ENCODE measurements around the gene NTRK2. TPM values are rescaled to one million over a fixed set of nuclear protein-coding genes. Genes with fewer than 3 reads are reported as not detected.

Gene NTRK2
- total RNA-seq, 1 donor from 2014 or later = 4.6 TPM

DNA sequence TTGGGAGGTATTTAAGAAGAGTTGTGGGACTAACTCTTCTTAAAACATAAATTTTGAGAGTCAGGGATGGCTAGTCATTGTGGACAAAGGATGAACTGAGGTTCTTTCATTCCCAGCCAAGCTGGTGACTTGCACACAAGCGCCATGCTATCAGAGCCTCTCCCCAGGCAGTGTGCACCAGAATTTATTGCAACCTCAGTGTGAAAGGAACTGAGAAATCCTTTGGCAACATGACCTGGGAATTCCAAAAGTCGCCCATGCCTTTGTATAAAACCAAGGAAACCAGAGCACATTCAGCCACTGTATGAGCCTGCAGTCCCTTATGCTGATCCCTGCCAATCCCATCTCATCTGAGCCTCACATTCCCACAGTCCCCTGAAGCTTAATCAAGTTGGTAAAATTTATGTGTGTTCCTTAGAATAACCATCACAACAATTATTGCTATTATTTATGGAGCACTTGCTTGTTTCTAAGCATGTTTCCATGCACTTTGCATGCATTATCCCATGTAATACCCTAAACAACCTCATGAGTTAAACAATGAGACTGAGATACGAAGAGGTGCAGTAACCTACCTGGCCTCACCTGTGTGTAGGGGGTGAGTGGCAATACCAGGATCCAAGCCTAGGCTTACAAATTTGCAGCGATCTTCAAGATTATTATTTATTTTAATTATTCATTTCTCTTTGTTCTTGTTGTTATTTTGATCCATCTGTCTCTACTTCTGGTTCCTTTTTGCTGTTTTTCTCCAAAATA is 116.4 kb downstream of the NTRK2 start:
- H3K4me1 Mint-ChIP-seq (ENCODE audit: low read depth, unreplicated experiment) = no peaks in the 10 kb centered on the region

DNA sequence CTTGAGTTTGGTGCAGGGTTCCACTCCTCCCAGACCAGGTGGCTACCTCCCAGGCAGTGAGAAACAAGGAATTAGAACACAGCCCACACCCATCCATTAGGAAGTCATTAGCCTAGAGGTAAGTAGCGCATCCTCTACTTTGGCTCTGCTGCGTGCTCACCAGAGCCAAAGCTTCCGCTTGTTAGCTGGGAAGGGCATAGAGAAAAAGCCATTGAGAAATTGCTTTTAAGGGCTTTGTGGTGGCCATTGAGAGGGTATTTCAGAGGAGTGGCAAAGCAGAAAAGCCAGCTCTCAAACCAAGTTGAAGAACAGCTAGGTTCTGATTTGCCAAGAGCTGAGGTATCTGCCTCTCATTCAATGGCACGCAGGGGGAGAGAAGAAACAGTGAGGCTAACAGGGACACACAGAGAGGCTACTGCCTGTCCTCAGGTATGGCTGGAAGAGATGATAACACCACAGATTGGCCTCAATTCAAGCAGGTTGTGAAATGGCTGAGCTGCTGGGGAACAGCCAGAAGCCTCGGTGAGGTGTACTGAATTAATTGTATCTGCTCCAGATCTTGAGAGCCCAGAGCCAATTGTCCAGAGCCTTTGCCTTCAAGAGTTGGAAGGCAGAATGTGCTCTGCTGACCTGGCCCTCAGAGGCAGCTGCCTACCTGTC is 119.4 kb downstream of the NTRK2 start:
- Histone ChIP-seq H4K20me1 (ENCODE audit: insufficient read depth, low read length) (no peaks in the 10 kb centered on the region), H3K9me3 (ENCODE audit: insufficient read depth, low read depth, low read length) (no peaks in the 10 kb centered on the region), H3K4me3 (ENCODE audit: insufficient read depth, low read depth, low read length) (no peak overlapping the region), H2AFZ (ENCODE audit: low read depth, low read length) (no peak overlapping the region), H3K4me2 (ENCODE audit: low read length) (no peak overlapping the region), H3K36me3 (ENCODE audit: insufficient read depth, low read length) (no peaks in the 10 kb centered on the region), H3K27ac (ENCODE audit: low read depth, low read length) (no peak overlapping the region), H3K79me2 (ENCODE audit: insufficient read depth, low read length) (no peaks in the 10 kb centered on the region), H3K9ac (ENCODE audit: low read length) (no peak overlapping the region), H3K27me3 (ENCODE audit: insufficient read depth, low read length) (peaks cover 2% of the 10 kb centered on the region), H3K4me1 (ENCODE audit: insufficient read depth, low read length) (no peaks in the 10 kb centered on the region)
- DNase-seq (ENCODE audit: low read depth) (no peak), FAIRE-seq (no peak)
- H3K27ac Mint-ChIP-seq (ENCODE audit: unreplicated experiment) = no peak overlapping the region
- peaks cover 2% of the 10 kb centered on the region for H3K27me3 Mint-ChIP-seq (ENCODE audit: low read depth, unreplicated experiment)
- peaks cover 20% of the 10 kb centered on the region for H3K4me1 Mint-ChIP-seq (ENCODE audit: low read depth, unreplicated experiment)
- H3K36me3 Mint-ChIP-seq (ENCODE audit: low read depth, unreplicated experiment) = no peaks in the 10 kb centered on the region
- TF ChIP-seq, protein P1, sequence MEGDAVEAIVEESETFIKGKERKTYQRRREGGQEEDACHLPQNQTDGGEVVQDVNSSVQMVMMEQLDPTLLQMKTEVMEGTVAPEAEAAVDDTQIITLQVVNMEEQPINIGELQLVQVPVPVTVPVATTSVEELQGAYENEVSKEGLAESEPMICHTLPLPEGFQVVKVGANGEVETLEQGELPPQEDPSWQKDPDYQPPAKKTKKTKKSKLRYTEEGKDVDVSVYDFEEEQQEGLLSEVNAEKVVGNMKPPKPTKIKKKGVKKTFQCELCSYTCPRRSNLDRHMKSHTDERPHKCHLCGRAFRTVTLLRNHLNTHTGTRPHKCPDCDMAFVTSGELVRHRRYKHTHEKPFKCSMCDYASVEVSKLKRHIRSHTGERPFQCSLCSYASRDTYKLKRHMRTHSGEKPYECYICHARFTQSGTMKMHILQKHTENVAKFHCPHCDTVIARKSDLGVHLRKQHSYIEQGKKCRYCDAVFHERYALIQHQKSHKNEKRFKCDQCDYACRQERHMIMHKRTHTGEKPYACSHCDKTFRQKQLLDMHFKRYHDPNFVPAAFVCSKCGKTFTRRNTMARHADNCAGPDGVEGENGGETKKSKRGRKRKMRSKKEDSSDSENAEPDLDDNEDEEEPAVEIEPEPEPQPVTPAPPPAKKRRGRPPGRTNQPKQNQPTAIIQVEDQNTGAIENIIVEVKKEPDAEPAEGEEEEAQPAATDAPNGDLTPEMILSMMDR (IDR thresholded peaks at IDR 0.05; ENCODE audit: insufficient read depth, low read depth, low read length) = no peak
- no peak for TF ChIP-seq EZH2 (IDR thresholded peaks at IDR 0.05; ENCODE audit: insufficient read depth, low read length)
- peaks cover 2% of the 10 kb centered on the region for H3K9me3 Mint-ChIP-seq (ENCODE audit: unreplicated experiment)
- no peak overlapping the region for H3K4me3 Mint-ChIP-seq (ENCODE audit: unreplicated experiment)

More for the DNA sequence above, 116.4 kb downstream of the NTRK2 start:
- Histone ChIP-seq H3K9me3 (ENCODE audit: insufficient read depth, low read depth, low read length) (no peaks in the 10 kb centered on the region), H4K20me1 (ENCODE audit: insufficient read depth, low read length) (no peaks in the 10 kb centered on the region), H2AFZ (ENCODE audit: low read depth, low read length) (no peak overlapping the region), H3K4me3 (ENCODE audit: insufficient read depth, low read depth, low read length) (no peak overlapping the region), H3K36me3 (ENCODE audit: insufficient read depth, low read length) (no peaks in the 10 kb centered on the region), H3K4me2 (ENCODE audit: low read length) (no peak overlapping the region), H3K4me1 (ENCODE audit: insufficient read depth, low read length) (peaks cover 9% of the 10 kb centered on the region), H3K27ac (ENCODE audit: low read depth, low read length) (no peak overlapping the region), H3K79me2 (ENCODE audit: insufficient read depth, low read length) (no peaks in the 10 kb centered on the region), H3K9ac (ENCODE audit: low read length) (no peak overlapping the region), H3K27me3 (ENCODE audit: insufficient read depth, low read length) (peaks cover 2% of the 10 kb centered on the region)
- no peaks in the 10 kb centered on the region for H3K36me3 Mint-ChIP-seq (ENCODE audit: low read depth, unreplicated experiment)
- TF ChIP-seq, protein P1 (IDR thresholded peaks at IDR 0.05; ENCODE audit: insufficient read depth, low read depth, low read length) = no peak
- TF ChIP-seq EZH2 (IDR thresholded peaks at IDR 0.05; ENCODE audit: insufficient read depth, low read length) = no peak
- peaks cover 4% of the 10 kb centered on the region for H3K27me3 Mint-ChIP-seq (ENCODE audit: low read depth, unreplicated experiment)
- peaks cover 2% of the 10 kb centered on the region for H3K9me3 Mint-ChIP-seq (ENCODE audit: unreplicated experiment)
- no peak overlapping the region for H3K4me3 Mint-ChIP-seq (ENCODE audit: unreplicated experiment)
- FAIRE-seq = no peak
- DNase-seq (ENCODE audit: low read depth) = no peak
- no peak overlapping the region for H3K27ac Mint-ChIP-seq (ENCODE audit: unreplicated experiment)

DNA sequence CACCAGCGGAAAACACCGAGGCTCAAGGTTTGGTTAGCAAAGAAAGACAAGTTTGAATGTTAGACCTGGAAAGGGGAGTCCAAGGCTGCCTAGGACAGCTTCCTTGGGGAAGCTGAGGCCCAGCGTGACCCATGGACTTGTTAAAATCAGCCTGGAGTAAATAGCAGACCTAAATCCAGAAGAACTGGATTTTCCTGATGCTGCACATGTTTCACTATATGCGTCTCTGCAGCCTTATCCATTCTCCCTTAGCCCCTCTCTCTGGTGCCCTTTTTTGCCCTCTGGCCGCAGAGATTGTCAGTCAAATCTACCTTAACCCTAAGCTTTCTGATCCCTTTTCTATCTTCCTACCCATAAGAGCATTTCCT is 119.9 kb downstream of the NTRK2 start:
- no peak for TF ChIP-seq EZH2 (IDR thresholded peaks at IDR 0.05; ENCODE audit: insufficient read depth, low read length)
- TF ChIP-seq, protein P1 (IDR thresholded peaks at IDR 0.05; ENCODE audit: insufficient read depth, low read depth, low read length) = no peak
- no peaks in the 10 kb centered on the region for H3K4me1 ChIP-seq (ENCODE audit: insufficient read depth, low read length)

More for the DNA sequence above, 119.9 kb downstream of the NTRK2 start:
- no peak overlapping the region for H3K4me2 ChIP-seq (ENCODE audit: low read length)
- no peaks in the 10 kb centered on the region for H3K9me3 ChIP-seq (ENCODE audit: insufficient read depth, low read depth, low read length)
- FAIRE-seq (no peak), DNase-seq (ENCODE audit: low read depth) (no peak)
- no peak overlapping the region for H3K9ac ChIP-seq (ENCODE audit: low read length)
- H2AFZ ChIP-seq (ENCODE audit: low read depth, low read length) = no peak overlapping the region
- Mint-ChIP-seq H3K4me1 (ENCODE audit: low read depth, unreplicated experiment) (peaks cover 20% of the 10 kb centered on the region), H3K36me3 (ENCODE audit: low read depth, unreplicated experiment) (no peaks in the 10 kb centered on the region), H3K9me3 (ENCODE audit: unreplicated experiment) (peaks cover 2% of the 10 kb centered on the region), H3K4me3 (ENCODE audit: unreplicated experiment) (no peak overlapping the region), H3K27me3 (ENCODE audit: low read depth, unreplicated experiment) (peaks cover 2% of the 10 kb centered on the region), H3K27ac (ENCODE audit: unreplicated experiment) (no peak overlapping the region)
- peaks cover 2% of the 10 kb centered on the region for H3K27me3 ChIP-seq (ENCODE audit: insufficient read depth, low read length)
- no peaks in the 10 kb centered on the region for H3K36me3 ChIP-seq (ENCODE audit: insufficient read depth, low read length)
- H4K20me1 ChIP-seq (ENCODE audit: insufficient read depth, low read length) = no peaks in the 10 kb centered on the region
- no peak overlapping the region for H3K4me3 ChIP-seq (ENCODE audit: insufficient read depth, low read depth, low read length)
- no peak overlapping the region for H3K27ac ChIP-seq (ENCODE audit: low read depth, low read length)
- H3K79me2 ChIP-seq (ENCODE audit: insufficient read depth, low read length) = no peaks in the 10 kb centered on the region
